Kidney epithelial cell (primary cell): Measurements from ENCODE around the gene SDHB. TPM values are rescaled to one million over a fixed set of nuclear protein-coding genes. Genes with fewer than 3 reads are reported as not detected.

Experiments used
- DNase-seq: peaks from one replicate; pipeline ENCODE4 v3.0.0-alpha.2; 2010; ENCODE audit warnings: low read depth
- H3K27me3 ChIP-seq: 2 replicates; pipeline ENCODE4 v1.6.0; 2011; ENCODE audit warnings: low read length; ENCODE audit not compliant: control insufficient read depth, insufficient read depth
- H3K36me3 ChIP-seq: 2 replicates; pipeline ENCODE4 v1.5.1; 2011; ENCODE audit warnings: low read length; ENCODE audit not compliant: control insufficient read depth, insufficient read depth
- H3K4me3 ChIP-seq: 2 replicates; pipeline ENCODE4 v1.5.1; 2011; ENCODE audit warnings: low read depth, mild to moderate bottlenecking, control low read depth, low read length
- CTCF ChIP-seq: IDR thresholded peaks from 2 replicates; pipeline ENCODE4 v1.5.1; 2011; ENCODE audit warnings: mild to moderate bottlenecking, moderate library complexity, low read length, control low read depth, inconsistent platforms; ENCODE audit not compliant: insufficient read depth, poor library complexity, severe bottlenecking
- total RNA-seq: library from RNA; depleted of rRNA; stranded (reverse); fragments of >200 nt; gene quantifications from 2 replicates; pipeline ENCODE4 v1.2.3, GENCODE V29; 2015

Gene SDHB
- total RNA-seq, 1 donor from 2014 or later = 122 TPM

GRCh38 chr1:16971341-16972188, 82.3 kb downstream of the SDHB start:
- H3K36me3 ChIP-seq = peaks cover 1% of the 10 kb centered on the region
- no peak for DNase-seq

GRCh38 chr1:16970132-16970910, 83.5 kb downstream of the SDHB start:
- Histone ChIP-seq H3K36me3 (peaks cover 1% of the 10 kb centered on the region), H3K27me3 (no peaks in the 10 kb centered on the region), H3K4me3 (no peak overlapping the region)
- DNase-seq = no peak
- TF ChIP-seq CTCF = no peak

More at GRCh38 chr1:16971341-16972188, 82.3 kb downstream of the SDHB start:
- TF ChIP-seq CTCF = no peak
- Histone ChIP-seq H3K4me3 (no peak overlapping the region), H3K27me3 (no peaks in the 10 kb centered on the region)

GRCh38 chr1:16969651-16970050, 84.2 kb downstream of the SDHB start:
- no peak for DNase-seq
- Histone ChIP-seq H3K4me3 (no peak overlapping the region), H3K27me3 (no peaks in the 10 kb centered on the region), H3K36me3 (peaks cover 1% of the 10 kb centered on the region)
- TF ChIP-seq CTCF = no peak

GRCh38 chr1:16969057-16969611, 84.7 kb downstream of the SDHB start:
- Histone ChIP-seq H3K27me3 (no peaks in the 10 kb centered on the region), H3K4me3 (no peak overlapping the region), H3K36me3 (peaks cover 1% of the 10 kb centered on the region)
- TF ChIP-seq CTCF = no peak
- DNase-seq = no peak

Other genes with a start within 250 kb of the SDHB start
- under 0.01 TPM in 2 replicates for gene RNU1-2, start 158.1 kb downstream of the SDHB start, total RNA-seq
- 16.4 and 26.2 TPM in 2 replicates for gene CROCC, start 132.1 kb downstream of the SDHB start, total RNA-seq
- gene MFAP2, start 73.4 kb downstream of the SDHB start, total RNA-seq = 58.2 and 64.0 TPM in 2 replicates
- 74.1 and 107 TPM in 2 replicates for gene ATP13A2, start 42.1 kb downstream of the SDHB start, total RNA-seq
- 6.4 and 8.1 TPM in 2 replicates for gene PADI2, start 65.4 kb upstream of the SDHB start, total RNA-seq
- gene PADI1, start 151.1 kb upstream of the SDHB start, total RNA-seq = 1.3 and 2.4 TPM in 2 replicates
- 0.04 TPM in 1 of 2 replicates, not detected in the other for gene PADI3, start 195.1 kb upstream of the SDHB start, total RNA-seq